Measurements from ENCODE around the gene C1orf53.

Gene C1orf53

DNA sequence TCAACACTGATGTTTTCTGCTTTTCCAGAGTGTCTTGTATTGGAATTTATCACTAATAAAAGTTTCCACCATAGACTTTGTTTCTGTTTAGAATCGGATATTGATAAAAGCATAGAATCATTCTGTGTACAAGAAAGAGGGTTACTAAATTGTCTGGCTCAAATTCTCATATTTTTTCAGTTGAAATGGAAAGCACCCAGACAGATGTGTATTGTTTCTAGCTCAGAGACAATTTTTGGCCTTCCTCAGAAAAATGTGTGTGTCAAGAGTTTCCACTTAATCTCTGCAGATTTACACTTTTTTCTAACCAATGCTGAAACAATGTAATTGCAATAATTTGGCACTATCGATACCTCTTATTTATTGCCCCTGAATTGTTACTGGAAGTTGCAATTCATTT lies 35.0 kb downstream of the C1orf53 start:
- H3K4me1 ChIP-seq (ENCODE audit: control insufficient read depth, insufficient read depth, low read length), result no peaks in the 10 kb centered on the region
- H3K9me3 ChIP-seq (ENCODE audit: control insufficient read depth, insufficient read depth, low read depth, low read length), result no peaks in the 10 kb centered on the region
- ChIA-PET POLR2A (no interaction called here), CTCF (interaction anchor here (0.6 to 0.7 kb wide), 3 partner anchors 78 to 147 kb away, joined by 3 to 5 read pairs (median 3); no protein-coding TSS in a partner anchor)
- H3K4me3 ChIP-seq (ENCODE audit: low read depth, low read length), result no peak overlapping the region
- no peaks in the 10 kb centered on the region for H3K36me3 ChIP-seq (ENCODE audit: control insufficient read depth in 2 of 2, insufficient read depth in 1 of 2, low read length in 2 of 2)
- H3K27ac ChIP-seq (ENCODE audit: extremely low read depth, low read depth, low read length), result no peak overlapping the region
- TF ChIP-seq ZNF223 (tag by site-specific recombination; IDR thresholded peaks at IDR 0.05) (no peak), ZNF24 (tag by site-specific recombination; IDR thresholded peaks at IDR 0.05) (no peak), ZNF626 (tag by site-specific recombination; IDR thresholded peaks at IDR 0.05) (no peak), ZNF311 (tag by site-specific recombination; IDR thresholded peaks at IDR 0.05; ENCODE audit: borderline replicate concordance) (no peak), ZNF354C (tag by site-specific recombination; IDR thresholded peaks at IDR 0.05; ENCODE audit: borderline replicate concordance, low read depth) (no peak), KLF8 (tag by site-specific recombination; IDR thresholded peaks at IDR 0.05) (no peak), ZNF791 (tag by site-specific recombination; IDR thresholded peaks at IDR 0.05) (no peak), GLIS1 (tag by site-specific recombination; IDR thresholded peaks at IDR 0.05) (no peak), FEZF1 (tag by site-specific recombination; IDR thresholded peaks at IDR 0.05) (no peak), EGR2 (tag by site-specific recombination; IDR thresholded peaks at IDR 0.05; ENCODE audit: low read depth) (no peak), ZNF155 (tag by site-specific recombination; IDR thresholded peaks at IDR 0.05) (no peak), SETDB1 (IDR thresholded peaks at IDR 0.05; ENCODE audit: insufficient read length, low read length) (no peak), ZNF837 (tag by site-specific recombination; IDR thresholded peaks at IDR 0.05) (no peak), ZNF555 (tag by site-specific recombination; conservative IDR thresholded peaks at IDR 0.05) (no peak), ZNF148 (tag by site-specific recombination; IDR thresholded peaks at IDR 0.05; ENCODE audit: borderline replicate concordance) (no peak), ZNF394 (tag by site-specific recombination; IDR thresholded peaks at IDR 0.05; ENCODE audit: borderline replicate concordance) (no peak), ZNF549 (tag by site-specific recombination; IDR thresholded peaks at IDR 0.05) (no peak)

DNA sequence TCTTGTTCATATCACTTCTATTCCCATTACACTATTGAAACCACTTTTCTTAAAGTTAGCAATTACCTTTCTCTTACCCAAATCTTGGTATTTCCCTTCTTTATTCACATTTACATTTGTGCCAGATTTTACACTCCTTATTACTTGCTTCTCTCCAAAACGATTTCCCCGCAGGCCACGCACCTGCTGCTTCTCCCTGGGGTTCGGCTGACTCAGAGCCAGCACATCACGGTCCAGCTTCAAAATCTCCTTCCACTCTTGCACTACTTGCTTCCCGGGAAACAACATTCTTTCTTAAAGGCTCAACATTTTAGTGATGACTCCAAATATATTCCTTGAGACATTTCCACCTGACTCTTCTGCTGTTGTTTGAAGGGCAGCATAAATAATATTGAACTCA lies 35.5 kb downstream of the C1orf53 start:
- no peaks in the 10 kb centered on the region for H3K9me3 ChIP-seq (ENCODE audit: control insufficient read depth, insufficient read depth, low read depth, low read length)
- POLR2A ChIA-PET, result no interaction called here
- CTCF ChIA-PET, result interaction anchor here (0.6 to 0.7 kb wide), 3 partner anchors 77 to 147 kb away, joined by 3 to 5 read pairs (median 3); no protein-coding TSS in a partner anchor
- no peak overlapping the region for H3K27ac ChIP-seq (ENCODE audit: extremely low read depth, low read depth, low read length)
- no peaks in the 10 kb centered on the region for H3K4me1 ChIP-seq (ENCODE audit: control insufficient read depth, insufficient read depth, low read length)
- no peaks in the 10 kb centered on the region for H3K36me3 ChIP-seq (ENCODE audit: control insufficient read depth in 2 of 2, insufficient read depth in 1 of 2, low read length in 2 of 2)
- no peak overlapping the region for H3K4me3 ChIP-seq (ENCODE audit: low read depth, low read length)
- TF ChIP-seq GLI4 (tag by site-specific recombination; IDR thresholded peaks at IDR 0.05) (no peak), ZNF596 (tag by site-specific recombination; IDR thresholded peaks at IDR 0.05) (no peak), ZNF654 (tag by site-specific recombination; IDR thresholded peaks at IDR 0.05; ENCODE audit: low read depth) (no peak), ZNF426 (tag by site-specific recombination; IDR thresholded peaks at IDR 0.05) (no peak), ZNF416 (tag by site-specific recombination; IDR thresholded peaks at IDR 0.05) (no peak), ATF2 (tag by site-specific recombination; IDR thresholded peaks at IDR 0.05; ENCODE audit: low read depth) (no peak), ZBTB20 (tag by site-specific recombination; IDR thresholded peaks at IDR 0.05) (no peak), ZSCAN30 (tag by site-specific recombination; IDR thresholded peaks at IDR 0.05) (no peak), ELK4 (IDR thresholded peaks at IDR 0.05; ENCODE audit: borderline replicate concordance, low read depth, low read length) (no peak), ZFHX2 (tag by site-specific recombination; conservative IDR thresholded peaks at IDR 0.05) (no peak), ZNF747 (tag by site-specific recombination; IDR thresholded peaks at IDR 0.05) (no peak)

All from HEK293 (cell line).